ENCODE results near the gene ATP6AP2. TPM values are rescaled to one million over a fixed set of nuclear protein-coding genes. Genes with fewer than 3 reads are reported as not detected.

The ATP6AP2 gene
- total and polyA plus RNA-seq, 2 of the 4 experiments (the other 2 are of a cell fraction), result 76.2 to 175 TPM

GRCh38 chrX:40582811-40583210 is 2.0 kb downstream of the ATP6AP2 start:
- no peak overlapping the region for H3K14ac ChIP-seq (replicated peaks; ENCODE audit: low read depth, low read length)
- H3K27ac ChIP-seq (ENCODE audit: insufficient read depth, low read length), result no peak overlapping the region
- H3K4me1 ChIP-seq (ENCODE audit: control insufficient read depth, insufficient read depth, low read length), result no peaks in the 10 kb centered on the region
- H3K27me3 ChIP-seq (ENCODE audit: control insufficient read depth, insufficient read depth, low read length), result no peaks in the 10 kb centered on the region
- H3K23ac ChIP-seq (ENCODE audit: low read depth, low read length), result no peak overlapping the region
- no peak overlapping the region for H2AK9ac ChIP-seq (replicated peaks; ENCODE audit: low read depth, low read length, poor library complexity)
- H2AK5ac ChIP-seq (ENCODE audit: low read depth, low read length), result no peak overlapping the region
- 0 out of 2 replicates have a peak, but pooled peaks cover 4% of the 10 kb centered on the region for H3K9me1 ChIP-seq (ENCODE audit: insufficient read depth, low read length)
- no peak overlapping the region for H2BK15ac ChIP-seq (ENCODE audit: low read depth, low read length)
- peaks cover 0 to 18% of the 10 kb centered on the region in 2 experiments; a peak in 2 of 4 replicates for H3K79me1 ChIP-seq (ENCODE audit: low read depth in 1 of 2, low read length in 2 of 2)
- ChIA-PET CTCF (interaction anchor here (0.6 kb wide), 1 partner anchor 31 kb away, joined by 3 read pairs; no protein-coding TSS in a partner anchor), POLR2A (ENCODE audit: unreplicated experiment) (no interaction called here)
- TF ChIP-seq MXI1 (IDR thresholded peaks at IDR 0.05; ENCODE audit: borderline replicate concordance, low read depth, low read length) (no peak), USF2 (IDR thresholded peaks at IDR 0.05; ENCODE audit: low read depth, low read length) (no peak), RFX5 (IDR thresholded peaks at IDR 0.05; ENCODE audit: low read depth, low read length) (no peak), MAZ (IDR thresholded peaks at IDR 0.05; ENCODE audit: borderline replicate concordance, low read depth, low read length) (no peak), MAFK (IDR thresholded peaks at IDR 0.05; ENCODE audit: low read depth, low read length) (no peak), NFE2L2 (IDR thresholded peaks at IDR 0.05; ENCODE audit: low read depth, low read length) (no peak), POLR2A (IDR thresholded peaks at IDR 0.05; ENCODE audit: low read depth, low read length) (no peak), CEBPB (IDR thresholded peaks at IDR 0.05; ENCODE audit: low read depth, low read length) (no peak), SMC3 (IDR thresholded peaks at IDR 0.05; ENCODE audit: low read depth, low read length) (no peak), RCOR1 (IDR thresholded peaks at IDR 0.05; ENCODE audit: insufficient replicate concordance, low read length) (no peak), RAD21 (IDR thresholded peaks at IDR 0.05; ENCODE audit: low read length) (no peak), BHLHE40 (IDR thresholded peaks at IDR 0.05; ENCODE audit: low read depth, low read length) (no peak), CHD1 (IDR thresholded peaks at IDR 0.05; ENCODE audit: low read depth, low read length) (no peak), FOS (IDR thresholded peaks at IDR 0.05; ENCODE audit: low read depth, low read length) (no peak)
- TF ChIP-seq, protein P1, sequence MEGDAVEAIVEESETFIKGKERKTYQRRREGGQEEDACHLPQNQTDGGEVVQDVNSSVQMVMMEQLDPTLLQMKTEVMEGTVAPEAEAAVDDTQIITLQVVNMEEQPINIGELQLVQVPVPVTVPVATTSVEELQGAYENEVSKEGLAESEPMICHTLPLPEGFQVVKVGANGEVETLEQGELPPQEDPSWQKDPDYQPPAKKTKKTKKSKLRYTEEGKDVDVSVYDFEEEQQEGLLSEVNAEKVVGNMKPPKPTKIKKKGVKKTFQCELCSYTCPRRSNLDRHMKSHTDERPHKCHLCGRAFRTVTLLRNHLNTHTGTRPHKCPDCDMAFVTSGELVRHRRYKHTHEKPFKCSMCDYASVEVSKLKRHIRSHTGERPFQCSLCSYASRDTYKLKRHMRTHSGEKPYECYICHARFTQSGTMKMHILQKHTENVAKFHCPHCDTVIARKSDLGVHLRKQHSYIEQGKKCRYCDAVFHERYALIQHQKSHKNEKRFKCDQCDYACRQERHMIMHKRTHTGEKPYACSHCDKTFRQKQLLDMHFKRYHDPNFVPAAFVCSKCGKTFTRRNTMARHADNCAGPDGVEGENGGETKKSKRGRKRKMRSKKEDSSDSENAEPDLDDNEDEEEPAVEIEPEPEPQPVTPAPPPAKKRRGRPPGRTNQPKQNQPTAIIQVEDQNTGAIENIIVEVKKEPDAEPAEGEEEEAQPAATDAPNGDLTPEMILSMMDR (conservative IDR thresholded peaks at IDR 0.05; ENCODE audit: low read depth, low read length), result no peak
- TF ChIP-seq, protein P2, sequence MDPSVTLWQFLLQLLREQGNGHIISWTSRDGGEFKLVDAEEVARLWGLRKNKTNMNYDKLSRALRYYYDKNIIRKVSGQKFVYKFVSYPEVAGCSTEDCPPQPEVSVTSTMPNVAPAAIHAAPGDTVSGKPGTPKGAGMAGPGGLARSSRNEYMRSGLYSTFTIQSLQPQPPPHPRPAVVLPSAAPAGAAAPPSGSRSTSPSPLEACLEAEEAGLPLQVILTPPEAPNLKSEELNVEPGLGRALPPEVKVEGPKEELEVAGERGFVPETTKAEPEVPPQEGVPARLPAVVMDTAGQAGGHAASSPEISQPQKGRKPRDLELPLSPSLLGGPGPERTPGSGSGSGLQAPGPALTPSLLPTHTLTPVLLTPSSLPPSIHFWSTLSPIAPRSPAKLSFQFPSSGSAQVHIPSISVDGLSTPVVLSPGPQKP (IDR thresholded peaks at IDR 0.05; ENCODE audit: borderline replicate concordance, low read depth, low read length), result no peak
- H2BK5ac ChIP-seq (ENCODE audit: low read depth, low read length, poor library complexity, severe bottlenecking), result no peak overlapping the region
- H3K9me3 ChIP-seq (ENCODE audit: control insufficient read depth, insufficient read depth, low read length), result no peaks in the 10 kb centered on the region
- H3K4me3 ChIP-seq (ENCODE audit: insufficient read depth, low read depth, low read length), result no peak overlapping the region
- H3K18ac ChIP-seq (ENCODE audit: low read depth, low read length), result no peak overlapping the region
- no peak overlapping the region for H4K5ac ChIP-seq (ENCODE audit: low read depth, low read length)
- H3K56ac ChIP-seq (ENCODE audit: extremely low read depth, insufficient read depth, low read length), result no peak overlapping the region
- H3K4ac ChIP-seq (ENCODE audit: low read depth, low read length), result no peak overlapping the region
- ATAC-seq (ENCODE audit: low read depth) (no peak), DNase-seq (peak; percentile 31)
- WGBS, 2 experiments (ENCODE audit: extremely low coverage in 2 of 2, insufficient read length in 1 of 2), result no CpG with 5 or more reads among the region's 2 CpGs
- no peak overlapping the region for H2BK120ac ChIP-seq (ENCODE audit: low read depth, low read length)
- dilution Hi-C loops (cut with HindIII; ENCODE audit: low sequenced_read_pairs, unreplicated experiment), result no loop called here
- no peaks in the 10 kb centered on the region for H3K36me3 ChIP-seq (ENCODE audit: control insufficient read depth, insufficient read depth, low read length)
- H4K20me1 ChIP-seq (ENCODE audit: insufficient read depth, low read length), result peaks cover 22% of the 10 kb centered on the region
- no peak overlapping the region for H2BK20ac ChIP-seq (ENCODE audit: low read depth, low read length)
- in situ Hi-C loops (cut with MboI; ENCODE audit: low sequenced_read_pairs), result no loop called here
- H4K91ac ChIP-seq (ENCODE audit: insufficient read depth, low read depth, low read length), result no peak overlapping the region
- no peak overlapping the region for H3K9ac ChIP-seq (ENCODE audit: low read depth, low read length)
- H3K4me2 ChIP-seq (ENCODE audit: low read depth, low read length), result no peak overlapping the region
- H4K8ac ChIP-seq (ENCODE audit: low read depth in 2 of 2, low read length in 2 of 2), result no peak overlapping the region
- BruUV-seq (replicated peaks), result no TSS peak
- no peak overlapping the region for H2AFZ ChIP-seq (replicated peaks; ENCODE audit: low read length, poor library complexity)
- intact Hi-C loops (cut with micrococcal nuclease), result no loop called here

Data from IMR-90 (cell line).